ENCODE measurements around the gene JPH4.
A peak's percentile ranks its signal among the peaks of the same experiment; 100 is the strongest.

The JPH4 gene

DNA sequence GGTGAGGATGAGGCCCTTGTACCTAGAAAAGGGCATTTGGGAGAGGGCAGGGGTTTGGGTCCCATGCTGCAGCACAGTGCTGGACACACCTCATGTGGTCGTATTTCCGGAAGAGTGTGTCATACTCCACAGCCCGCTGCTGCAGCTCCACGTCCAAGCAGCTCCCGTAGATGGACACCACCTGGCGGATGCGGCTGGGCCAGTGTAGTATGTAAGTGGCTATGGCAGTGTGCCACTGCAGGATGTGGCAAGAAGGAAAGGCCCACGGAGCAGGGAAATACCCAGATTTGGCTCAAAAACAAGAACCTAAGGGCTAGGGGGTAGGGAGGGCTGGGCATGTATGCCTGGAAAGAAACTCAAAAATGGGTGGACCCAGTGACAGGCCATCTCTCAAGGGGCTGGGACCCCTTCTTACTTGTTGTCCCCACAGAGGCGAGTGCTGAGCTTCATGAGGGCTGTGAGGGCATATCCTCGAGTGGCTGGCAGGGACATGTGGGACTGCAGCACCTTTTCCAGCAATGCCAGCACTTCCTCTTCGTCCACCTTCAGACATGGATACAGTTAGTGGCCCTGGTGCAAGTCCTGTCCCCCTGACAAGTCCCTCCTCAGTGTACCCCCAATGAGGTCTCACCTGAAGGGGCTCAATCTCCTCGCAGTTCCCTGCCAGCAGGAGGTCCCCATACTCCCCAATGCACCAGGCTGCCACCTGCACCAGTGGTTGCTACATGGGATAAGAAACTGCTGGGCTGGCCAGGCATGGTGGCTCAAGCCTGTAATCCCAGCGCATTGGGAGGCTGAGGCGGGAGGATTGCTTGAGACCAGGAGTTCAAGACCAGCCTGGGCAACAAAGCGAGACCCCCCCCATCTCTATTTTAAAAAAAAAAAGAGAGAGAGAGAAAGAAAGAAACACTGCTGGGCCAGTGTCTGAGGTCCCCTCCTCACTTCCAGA lies 16.4 kb downstream of the JPH4 start:
- DNase-seq = no peak

DNA sequence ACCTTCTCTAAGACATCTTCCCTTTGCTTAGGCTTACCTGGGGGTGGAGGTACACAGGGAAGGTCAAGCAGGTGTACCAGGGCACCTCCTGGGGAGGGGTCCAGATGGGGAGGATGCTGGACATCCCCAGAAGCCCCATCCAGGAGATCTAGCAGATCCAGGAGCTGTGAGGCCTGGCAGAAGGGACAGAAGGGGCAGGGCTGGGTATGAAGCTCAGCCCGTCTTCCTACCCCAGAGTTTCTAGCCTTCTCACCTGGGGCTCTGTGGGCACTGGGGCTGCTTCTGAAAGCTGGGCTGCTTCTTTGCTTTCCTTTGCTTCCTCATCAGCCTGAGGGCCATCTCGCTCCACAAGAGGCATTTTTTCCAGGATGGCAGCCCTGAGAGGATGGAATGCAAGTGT lies 17.3 kb downstream of the JPH4 start:
- DNase-seq = no peak

DNA sequence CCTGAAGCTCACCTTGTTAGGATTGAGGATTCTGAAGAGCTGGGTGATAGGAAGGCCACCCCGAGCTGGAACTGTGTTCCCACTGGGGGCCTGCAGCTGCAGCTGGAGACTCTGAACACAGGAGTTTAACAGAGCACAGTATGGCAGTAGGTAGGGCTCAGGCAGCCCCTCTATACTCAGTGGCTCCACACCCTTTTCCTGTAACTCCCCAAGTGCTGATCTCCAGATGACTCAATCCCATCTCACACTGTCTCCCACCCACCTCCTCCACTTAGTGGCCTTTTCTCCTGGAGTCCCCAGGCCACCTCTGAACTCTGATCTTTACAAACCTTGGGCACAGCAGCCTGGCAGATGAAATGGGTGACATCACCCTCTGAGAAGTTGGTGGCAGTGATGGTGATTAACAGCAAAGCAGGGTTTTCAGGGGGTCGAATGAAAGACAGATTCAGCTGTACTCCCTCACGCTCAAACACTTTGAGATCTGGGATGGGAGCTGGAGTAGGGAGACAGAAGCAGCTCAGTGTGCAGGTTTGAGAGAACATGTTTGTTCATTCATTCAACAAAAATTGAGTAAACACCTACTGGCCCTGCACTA lies 18.6 kb downstream of the JPH4 start:
- no peak for DNase-seq

DNA sequence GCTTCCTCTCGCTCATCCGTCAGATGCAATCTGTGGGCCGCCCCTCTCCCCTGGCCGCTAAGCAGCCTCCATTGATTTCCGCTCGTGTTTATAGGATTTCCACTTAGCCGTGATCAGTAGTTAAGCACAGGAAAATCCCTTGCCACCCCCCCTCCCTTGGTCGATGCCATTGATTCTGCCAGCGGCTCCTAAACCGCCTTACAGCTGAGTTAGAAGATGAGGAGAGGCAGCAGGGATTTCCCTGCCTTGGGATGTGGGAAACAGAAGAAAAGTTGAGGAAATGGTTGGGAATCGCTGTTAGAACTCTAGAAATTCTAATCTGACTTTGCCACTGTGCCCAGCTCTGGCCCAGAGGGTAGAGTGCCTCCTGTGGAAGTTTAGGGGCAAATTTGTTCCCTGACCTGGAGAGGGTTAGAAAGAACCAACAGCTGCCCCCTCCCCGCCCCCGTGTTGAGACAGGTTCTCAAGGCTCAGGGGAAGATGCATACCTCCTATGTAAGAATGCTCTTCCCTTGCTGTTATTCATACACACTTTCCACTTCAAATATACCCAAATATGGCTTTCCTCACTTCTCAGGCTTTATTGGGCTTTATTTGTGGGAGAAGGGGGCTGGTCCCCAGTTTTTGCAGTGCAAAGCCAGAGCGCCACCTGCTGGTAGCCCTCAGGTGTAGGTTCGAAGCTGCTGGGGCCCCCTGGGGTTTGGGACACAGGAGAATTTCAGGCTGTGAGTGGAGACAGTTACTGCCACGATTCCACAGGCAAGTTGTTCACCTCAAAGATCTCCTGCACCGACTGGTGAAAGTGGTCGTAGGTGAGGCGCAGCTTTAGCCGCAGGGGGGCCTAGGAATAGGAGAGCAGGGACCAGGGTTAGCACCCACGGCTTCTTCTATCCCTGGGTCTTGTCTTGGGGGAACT lies 19.3 kb downstream of the JPH4 start:
- DNase-seq = peak; percentile 51

DNA sequence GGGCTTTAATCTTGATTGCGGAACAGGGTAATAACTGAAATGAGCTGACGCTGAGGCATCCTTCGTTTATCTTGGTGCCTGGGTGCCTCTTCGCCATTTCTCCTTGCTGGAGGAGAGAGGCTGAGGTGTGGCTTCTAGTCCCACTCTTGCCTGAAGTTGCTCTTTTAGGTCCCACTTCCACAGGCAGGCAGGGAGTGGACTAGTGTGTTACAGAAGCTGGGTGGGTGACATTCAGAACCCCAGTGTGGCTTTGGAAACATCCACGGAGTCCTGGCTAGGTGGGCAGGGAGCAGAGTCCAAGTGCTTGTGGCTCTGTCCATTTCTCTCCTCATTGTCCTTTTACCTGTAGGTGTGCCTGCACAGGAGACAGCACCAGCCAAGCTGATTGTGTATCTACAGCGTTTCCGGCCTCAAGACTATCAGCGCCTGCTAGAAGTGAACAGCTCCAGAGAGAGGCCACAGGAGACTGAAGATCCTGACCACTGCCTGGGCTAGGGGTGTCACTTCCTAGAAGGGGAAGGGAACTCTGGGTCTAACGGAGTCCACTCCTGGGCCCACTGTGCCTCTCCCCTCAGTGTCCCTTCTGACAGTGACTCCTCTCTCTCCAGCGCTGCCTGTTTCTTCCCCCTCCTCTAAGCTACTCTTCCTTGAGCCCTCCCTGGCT lies 20.1 kb downstream of the JPH4 start:
- no peak for DNase-seq

DNA sequence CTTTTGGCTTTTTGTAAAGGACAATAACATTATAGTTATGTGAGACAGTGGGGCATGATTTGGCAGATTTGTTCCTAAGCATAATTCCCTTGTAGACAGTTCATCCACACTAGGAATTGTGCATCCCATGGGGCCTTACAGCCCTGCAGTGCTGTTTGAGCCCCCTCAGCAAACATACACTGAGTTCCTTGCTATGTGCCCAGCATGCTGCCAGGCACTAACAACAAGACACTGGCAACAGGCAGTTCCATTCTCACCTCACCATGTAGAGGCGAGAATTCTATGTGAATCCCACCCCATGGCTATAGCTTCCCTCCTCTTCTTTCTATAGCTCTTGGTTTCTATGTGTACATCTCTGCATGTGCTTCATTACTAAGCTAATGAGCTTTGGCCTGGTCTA lies 20.6 kb downstream of the JPH4 start:
- no peak for DNase-seq

DNA sequence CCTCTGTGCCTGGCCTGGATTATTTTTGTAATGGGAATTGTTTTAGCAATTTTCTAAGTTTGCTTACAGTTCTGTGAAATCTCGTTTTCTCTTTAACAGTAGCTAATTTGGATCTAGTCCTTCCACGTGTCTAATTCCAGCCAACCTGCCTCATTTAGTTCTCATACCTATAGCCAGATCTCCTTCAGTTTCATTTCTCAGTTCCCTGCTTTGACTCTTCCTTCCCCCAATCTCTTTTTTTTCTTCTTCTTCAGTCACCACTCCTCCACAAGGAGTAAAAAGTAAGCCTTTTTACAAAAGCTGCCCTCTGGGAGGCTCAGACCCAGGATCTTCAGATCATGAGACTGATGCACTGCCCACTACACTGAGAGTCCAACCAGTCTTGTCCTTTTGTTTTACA lies 21.1 kb downstream of the JPH4 start:
- DNase-seq = no peak

DNA sequence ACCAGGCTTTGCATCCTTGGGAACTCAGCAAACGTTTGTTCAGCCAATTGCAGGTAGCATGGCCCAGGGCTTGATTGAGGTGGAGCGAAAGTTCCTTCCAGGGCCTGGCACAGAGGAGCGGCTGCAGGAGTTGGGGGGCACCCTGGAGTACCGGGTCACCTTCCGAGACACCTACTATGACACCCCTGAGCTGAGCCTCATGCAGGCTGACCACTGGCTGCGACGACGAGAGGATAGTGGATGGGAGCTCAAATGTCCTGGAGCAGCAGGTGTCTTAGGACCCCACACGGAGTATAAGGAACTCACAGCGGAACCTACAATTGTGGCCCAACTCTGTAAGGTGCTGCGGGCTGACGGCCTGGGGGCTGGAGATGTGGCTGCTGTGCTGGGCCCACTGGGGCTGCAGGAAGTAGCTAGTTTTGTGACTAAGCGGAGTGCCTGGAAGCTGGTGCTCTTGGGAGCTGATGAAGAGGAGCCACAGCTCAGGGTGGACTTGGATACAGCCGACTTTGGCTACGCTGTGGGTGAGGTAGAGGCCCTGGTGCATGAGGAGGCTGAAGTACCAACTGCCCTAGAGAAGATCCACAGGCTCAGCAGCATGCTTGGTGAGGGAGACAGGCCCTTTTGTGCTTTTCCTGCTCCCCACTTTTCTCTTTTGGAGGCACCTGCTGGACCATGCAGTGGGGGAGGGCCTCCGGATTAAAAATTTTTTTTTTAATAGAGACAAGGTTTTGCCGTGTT lies 21.7 kb downstream of the JPH4 start:
- DNase-seq = no peak

DNA sequence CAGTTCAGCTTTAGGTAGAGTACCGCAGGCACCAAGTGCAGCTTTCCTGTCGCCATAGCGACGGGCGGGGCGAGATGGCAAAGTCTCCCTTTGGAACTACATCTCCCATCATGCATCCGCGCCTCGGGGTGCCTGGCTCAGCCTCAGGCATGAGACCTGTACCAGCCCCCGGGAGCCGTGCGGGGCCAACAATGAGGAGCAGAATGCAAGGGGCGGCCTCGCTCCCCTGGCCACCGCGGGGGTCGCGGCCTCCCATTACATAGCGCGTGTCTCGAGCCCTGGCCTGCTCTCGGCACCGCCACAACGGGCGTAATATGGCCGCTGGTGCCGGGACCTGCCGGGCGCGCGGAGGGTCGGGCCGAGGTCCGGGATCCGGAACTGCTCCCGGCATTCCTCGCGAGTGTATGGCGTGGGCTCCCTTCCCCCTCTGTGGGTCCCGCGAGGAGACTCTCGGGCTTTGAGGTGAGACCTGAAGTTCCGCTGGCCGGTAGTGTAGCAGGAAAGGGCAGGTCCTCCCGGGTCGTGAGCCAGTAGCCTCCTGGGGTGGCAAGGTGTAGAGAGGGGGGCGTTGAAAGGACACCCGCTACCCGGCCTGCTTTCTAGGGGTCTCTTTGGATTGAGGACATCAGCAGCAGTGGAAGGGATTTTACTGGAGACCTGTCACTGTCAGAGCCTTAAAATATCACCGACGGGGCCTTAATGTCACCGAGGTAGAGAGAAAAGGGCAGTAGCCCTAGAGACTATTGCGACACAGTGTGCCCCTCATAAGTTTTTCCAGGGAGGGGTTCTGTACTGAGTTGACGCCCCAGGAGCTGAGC lies 22.5 kb downstream of the JPH4 start, which contains the start of gene THTPA:
TSS of gene THTPA (plus strand) at position 390 of the 818 bp plus-strand sequence. CDS start 487 bp downstream, outside the sequence.
- DNase-seq = peak; percentile 89

DNA sequence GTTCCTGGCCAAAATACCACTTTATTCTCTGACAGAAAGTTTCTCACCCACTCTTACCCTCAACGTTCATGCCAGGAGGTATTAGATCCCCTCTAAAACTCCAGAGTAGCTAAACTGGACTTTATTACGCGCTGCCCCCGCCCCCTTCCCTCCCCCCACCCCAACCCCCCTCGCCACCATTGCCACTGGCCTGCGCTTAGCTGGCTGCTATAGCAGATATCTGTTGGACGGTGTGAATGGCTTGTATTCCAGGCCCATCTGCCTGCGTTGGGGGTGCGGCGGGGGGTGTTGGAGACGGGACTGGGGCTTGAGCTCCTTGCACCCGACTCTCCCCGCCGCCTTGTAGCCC lies 23.1 kb downstream of the JPH4 start:
- no peak for DNase-seq

DNA sequence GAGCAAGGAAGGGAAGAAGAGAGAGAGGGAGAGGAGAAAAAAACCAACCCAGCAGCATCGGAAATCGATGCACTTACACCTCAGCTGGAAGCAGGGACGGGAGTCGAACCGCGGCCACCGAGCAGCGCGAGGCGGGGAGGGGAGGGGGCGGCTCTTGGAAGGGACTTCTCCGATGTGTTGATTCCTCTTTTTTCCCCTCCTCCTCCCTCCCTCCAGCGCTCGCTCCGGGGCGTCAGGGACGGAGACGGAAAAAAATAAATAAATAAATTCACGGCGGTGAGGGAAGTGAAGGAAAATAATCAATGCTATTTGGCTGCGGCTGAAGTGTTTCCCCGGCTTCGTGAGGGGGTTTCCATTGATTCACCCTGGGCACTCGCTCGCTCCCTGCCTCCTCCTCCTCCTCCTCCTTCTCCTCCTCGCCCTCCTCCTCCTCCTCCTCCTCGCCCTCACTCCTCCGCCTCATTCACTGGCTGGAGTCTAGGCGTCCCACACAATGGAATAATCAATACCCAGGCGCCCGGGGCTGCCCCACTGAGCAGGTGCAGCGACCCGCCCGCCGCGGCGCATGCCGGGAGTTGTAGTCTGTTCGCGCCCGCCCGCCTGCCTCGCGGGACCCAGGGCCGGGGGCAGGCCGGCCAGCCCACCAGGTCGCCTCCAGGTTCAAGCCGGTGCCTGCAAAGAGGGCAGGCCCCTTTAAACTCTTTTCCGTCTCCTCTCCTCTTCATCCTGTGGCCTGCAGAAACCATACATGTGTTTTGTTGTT lies 27.1 kb downstream of the JPH4 start, which contains the start of gene ZFHX2:
TSS of gene ZFHX2 (minus strand) at position 500 of the 763 bp plus-strand sequence. CDS start 16,440 bp downstream, outside the sequence.
- peak; percentile 63 for DNase-seq

DNA sequence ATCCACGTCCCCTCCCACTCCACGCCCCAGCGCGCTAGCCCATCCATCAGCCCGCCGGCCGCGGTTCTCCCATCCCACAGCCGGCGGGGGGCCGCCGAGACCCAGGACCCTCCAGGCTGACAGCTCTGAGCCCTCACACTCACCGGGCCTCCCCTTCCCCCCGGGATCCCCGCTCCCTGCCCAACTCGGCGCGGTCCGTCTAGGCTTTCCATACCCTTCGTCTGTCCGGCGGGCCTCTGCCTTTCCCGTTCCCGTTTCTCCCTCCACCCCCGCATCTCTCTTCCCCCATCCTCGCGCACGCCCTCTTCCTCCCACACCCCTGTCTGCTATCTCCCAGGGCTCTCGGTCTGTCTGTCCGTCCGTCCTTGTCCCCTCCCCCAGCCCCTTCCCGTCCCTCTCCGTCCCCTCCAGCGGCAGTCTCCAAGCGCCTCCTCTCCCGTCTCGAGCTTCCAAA lies 27.8 kb downstream of the JPH4 start:
- no peak for DNase-seq

DNA sequence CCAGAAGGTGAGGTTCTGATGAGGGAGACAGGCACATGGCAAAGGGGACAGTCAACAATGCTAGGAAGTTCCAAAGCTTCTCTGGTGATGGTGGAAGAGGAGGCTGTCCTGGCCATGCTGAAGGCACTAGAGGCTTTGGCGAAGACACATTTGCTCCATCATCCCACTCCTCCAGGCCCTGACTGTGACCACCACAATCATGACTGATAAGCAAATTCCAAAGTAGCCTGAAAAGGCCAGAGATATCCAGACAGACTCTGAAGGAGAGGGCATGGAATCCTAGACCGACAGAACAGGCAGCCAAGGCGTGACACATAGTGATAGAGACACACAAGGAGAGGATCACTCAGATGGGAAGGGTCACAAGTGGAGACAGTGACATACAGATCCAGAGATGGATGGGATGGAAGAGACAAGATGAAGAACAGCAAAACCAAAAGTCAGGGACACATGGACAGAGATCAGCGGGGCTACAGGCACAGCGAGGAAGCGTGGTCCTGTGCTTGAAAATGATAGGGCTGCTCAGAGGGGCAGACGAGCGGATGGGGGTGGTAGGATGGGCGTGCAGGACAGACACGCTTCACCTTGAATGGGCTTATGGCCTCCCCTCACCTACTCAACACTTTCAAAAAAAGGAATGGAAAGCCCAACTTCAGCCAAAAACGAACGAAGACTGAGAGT lies 28.3 kb downstream of the JPH4 start:
- no peak for DNase-seq

DNA sequence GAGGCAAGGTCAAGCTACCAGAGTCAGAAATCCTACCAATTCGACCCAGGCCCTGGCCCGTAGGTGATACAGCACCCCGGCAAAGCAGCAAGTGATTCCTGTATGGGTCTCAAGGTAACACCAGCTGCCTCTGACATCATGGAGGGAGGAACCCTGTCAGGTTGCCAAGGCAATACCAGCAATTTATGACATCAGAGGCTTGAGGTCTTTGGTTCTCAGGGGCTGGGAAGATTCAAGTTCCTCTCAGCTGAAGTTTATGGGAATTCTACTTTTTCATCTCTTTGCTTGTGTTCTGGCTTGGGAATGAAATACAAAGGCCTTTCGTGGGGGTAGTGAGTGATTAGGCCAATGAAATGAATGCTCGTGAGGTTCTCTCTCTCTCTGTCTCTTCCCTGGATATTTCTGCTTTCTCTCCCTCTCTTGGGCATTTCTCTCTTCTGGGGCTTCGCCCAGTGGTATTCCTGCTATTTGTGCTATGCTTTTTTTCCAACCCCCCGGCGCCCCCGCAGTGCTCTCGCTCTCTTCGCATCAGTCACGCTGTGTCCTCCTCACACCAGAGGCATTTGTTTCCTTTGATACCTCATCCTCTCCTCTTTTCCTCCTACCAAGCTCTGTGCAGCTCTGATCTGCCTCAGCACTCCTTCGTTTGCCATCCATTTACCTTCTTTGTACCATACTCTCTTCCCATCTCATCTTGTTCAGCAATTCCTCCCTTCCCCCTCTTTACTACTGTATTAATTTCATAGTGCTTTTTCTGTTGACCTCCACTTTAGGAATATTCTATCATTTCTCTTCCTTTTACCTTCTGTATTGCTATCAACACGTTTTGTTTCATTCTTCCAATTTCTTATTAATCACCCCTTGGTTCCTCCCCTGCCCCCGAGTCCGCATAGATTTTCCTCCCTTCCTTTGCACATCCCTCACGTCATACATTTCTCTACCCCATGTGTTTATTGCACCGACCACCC lies 30.0 kb downstream of the JPH4 start:
- peak; percentile 77 for DNase-seq

DNA sequence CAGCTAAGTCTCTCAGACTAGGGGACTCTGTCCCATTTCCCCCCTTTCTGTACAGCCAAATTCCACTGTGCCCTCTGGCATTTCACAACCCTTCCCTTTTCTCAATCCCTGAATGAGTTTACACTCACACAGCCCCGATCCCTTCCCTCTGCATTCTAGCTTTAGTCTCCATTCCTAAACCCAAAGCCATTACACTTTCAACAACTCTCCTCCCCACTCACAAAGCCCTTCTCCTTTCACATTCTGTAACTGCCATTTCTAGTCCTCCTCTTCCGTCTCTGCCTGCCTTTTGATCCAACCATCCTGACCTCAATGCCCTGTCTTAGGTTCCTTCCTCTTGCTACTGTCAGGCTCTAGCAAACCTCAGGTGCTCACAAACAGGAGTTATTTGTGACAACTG lies 30.7 kb downstream of the JPH4 start:
- no peak for DNase-seq

DNA sequence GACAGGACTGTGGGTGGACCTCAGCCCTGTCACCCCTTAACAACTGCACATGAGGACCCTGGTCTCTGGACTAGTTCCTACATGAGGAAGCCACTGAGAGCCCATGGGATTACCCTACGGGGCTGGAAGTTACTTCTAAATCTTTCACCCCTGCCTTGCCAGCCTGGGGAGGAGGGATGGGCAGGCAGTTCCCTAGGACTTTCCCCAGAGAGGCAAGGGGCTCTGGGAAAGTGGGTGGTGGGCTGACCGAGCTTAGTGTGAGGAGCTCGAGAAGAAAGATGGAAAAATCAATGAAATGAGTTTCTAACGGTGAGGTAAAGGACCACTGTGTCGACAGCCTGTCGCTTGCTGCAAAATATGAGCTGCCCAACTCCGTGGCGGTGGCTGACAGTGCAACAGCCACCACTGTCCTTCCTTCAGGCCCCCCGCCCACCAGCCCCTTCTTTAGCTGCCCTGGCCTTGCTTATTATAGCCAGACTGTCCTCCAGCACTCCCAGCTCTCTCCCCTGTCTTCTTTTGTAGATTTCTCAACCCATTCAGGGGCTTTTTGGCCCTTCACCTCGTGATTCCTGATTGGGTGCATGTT lies 32.0 kb downstream of the JPH4 start:
- no peak for DNase-seq

DNA sequence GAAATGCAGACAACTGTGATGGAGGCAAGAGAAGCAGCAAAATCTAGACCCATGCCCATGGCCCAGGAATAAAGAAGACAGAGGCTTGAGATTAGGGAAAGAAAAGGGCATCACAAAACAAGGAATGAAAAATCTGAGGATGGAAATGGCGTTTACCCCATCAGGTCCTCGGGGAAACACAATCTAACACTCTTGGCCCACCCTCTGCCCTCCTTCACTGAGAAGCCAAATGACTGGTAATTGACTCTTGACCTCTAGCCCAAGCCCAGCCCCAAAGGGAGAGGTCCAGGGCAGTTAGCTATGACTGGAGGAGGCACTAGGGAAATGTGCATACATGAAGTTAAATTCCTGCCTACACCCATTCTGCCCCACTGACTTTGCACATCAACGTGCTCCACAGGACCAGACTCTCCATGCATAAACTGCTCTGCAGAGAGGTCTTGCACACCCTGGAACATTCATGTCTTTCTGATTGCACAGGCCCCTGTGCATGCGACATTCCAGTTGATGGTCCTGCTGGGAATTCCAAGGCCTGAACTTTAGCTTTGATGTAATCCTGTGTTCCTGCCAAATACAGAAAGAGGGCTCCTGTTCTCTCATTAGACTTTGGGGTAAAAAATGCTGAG lies 32.7 kb downstream of the JPH4 start:
- no peak for DNase-seq
